ENCODE measurements around the gene ZKSCAN5. TPM values are rescaled to one million over a fixed set of nuclear protein-coding genes. Genes with fewer than 3 reads are reported as not detected.

The ZKSCAN5 gene
- total and polyA plus RNA-seq, 2 donors (not counting 3 experiments of a cell fraction or from before 2014, with no cell fraction given), result 4.3 to 9.7 TPM

GRCh38 chr7:99499721-99500636, 4.5 kb upstream of the ZKSCAN5 start, which contains the start of gene ZNF394:
ZNF394 (minus strand) TSS chr7:99500281; CDS start chr7:99500093, 188 bp downstream.
- H3K79me2 ChIP-seq (ENCODE audit: control insufficient read depth, insufficient read depth, low read length), result peaks cover 30% of the 10 kb centered on the region
- H3K4me3 ChIP-seq (replicated peaks in 1 of 3; ENCODE audit: insufficient read depth in 1 of 3, low read depth in 1 of 3, low read length in 3 of 3), result peak within 1 kb of the TSS; percentile 28 to 79 (median 75)
- FAIRE-seq (peak; percentile 95), DNase-seq (ENCODE audit: low read depth, low spot score) (peak; percentile 89)
- no peaks in the 10 kb centered on the region for H3K27me3 ChIP-seq (ENCODE audit: control insufficient read depth in 2 of 2, insufficient read depth in 2 of 2, low read length in 2 of 2)
- dilution Hi-C loops (cut with MboI; ENCODE audit: extremely low pct_ligation_motif_present, low sequenced_read_pairs), result no loop called here
- peak within 1 kb of the TSS; percentile 78 for H3K27ac ChIP-seq (ENCODE audit: insufficient read depth, low read depth, low read length)
- ChIA-PET CTCF (interaction anchor here (1.2 to 1.7 kb wide), 3 partner anchors 27 to 414 kb away, joined by 3 to 4 read pairs (median 4); partner anchors contain the start of genes FAM200A and ZNF789), POLR2A (interaction anchor here (0.9 to 1.3 kb wide), 2 partner anchors 27 to 52 kb away, joined by 3 to 8 read pairs; partner anchors contain the start of gene FAM200A)
- intact Hi-C loops (cut with micrococcal nuclease), result loop anchor here (1.0 kb wide), 1 partner anchor 28 kb away; the partner anchor contains the start of gene ZNF789
- H3K9ac ChIP-seq (replicated peaks; ENCODE audit: extremely low read depth, insufficient read depth, low read length), result peak within 1 kb of the TSS; percentile 81
- BruUV-seq (replicated peaks), result TSS peak; percentile 61
- no peaks in the 10 kb centered on the region for H3K9me1 ChIP-seq (replicated peaks; ENCODE audit: control insufficient read depth, extremely low read depth, insufficient read depth, low read length)
- peak within 1 kb of the TSS; percentile 77 for H3K4me2 ChIP-seq (ENCODE audit: insufficient read depth, low read length)
- TF ChIP-seq JUN (IDR thresholded peaks at IDR 0.05; ENCODE audit: borderline replicate concordance, insufficient read depth, insufficient read length, low read depth) (no peak), MYC (IDR thresholded peaks at IDR 0.05; ENCODE audit: low read depth, low read length) (no peak), FOS (IDR thresholded peaks at IDR 0.05; ENCODE audit: borderline replicate concordance, insufficient read depth, low read length) (no peak), CTCF (IDR thresholded peaks at IDR 0.05; ENCODE audit: extremely low read depth in 1 of 2, insufficient read depth in 1 of 2, low read depth in 1 of 2, low read length in 2 of 2) (no peak), POLR2AphosphoS5 (IDR thresholded peaks at IDR 0.05; ENCODE audit: insufficient read depth, low read depth, low read length) (peak; percentile 66), MAX (IDR thresholded peaks at IDR 0.05; ENCODE audit: insufficient read depth, insufficient read length) (peak; percentile 22), POLR2A (IDR thresholded peaks at IDR 0.05; ENCODE audit: low read depth, low read length) (peak; percentile 63)
- no peaks in the 10 kb centered on the region for H3K9me3 ChIP-seq (replicated peaks; ENCODE audit: control insufficient read depth, insufficient read depth, low read length)
- H2AFZ ChIP-seq (ENCODE audit: low read depth, low read length), result peak within 1 kb of the TSS; percentile 61
- H3K4me1 ChIP-seq (ENCODE audit: control insufficient read depth, extremely low read depth, insufficient read depth, low read length), result peaks cover 16% of the 10 kb centered on the region
- H4K20me1 ChIP-seq (replicated peaks; ENCODE audit: control insufficient read depth, extremely low read depth, insufficient read depth, low read length), result no peaks in the 10 kb centered on the region
- H3K36me3 ChIP-seq (ENCODE audit: control insufficient read depth in 2 of 2, extremely low read depth in 1 of 2, insufficient read depth in 2 of 2, low read length in 2 of 2), result peaks cover 0 to 5% of the 10 kb centered on the region in 2 experiments

Measured in endothelial cell of umbilical vein (primary cell).